H1 (cell line): ENCODE data around the gene MAP1B.

ENCODE experiments used
- CREB1 ChIP-seq: IDR thresholded peaks from 2 replicates; pipeline ENCODE4 v1.6.1; 2012; ENCODE audit warnings: inconsistent platforms
- CTCF ChIP-seq, 3 experiments: IDR thresholded peaks; 1 replicate in 2 of 3; 2 replicates in 1 of 3; pipeline versions ENCODE4 v1.5.1 to v1.6.1; 2011; ENCODE audit warnings: low read length in 3 of 3, mild to moderate bottlenecking in 3 of 3, inconsistent platforms in 2 of 3, low read depth in 1 of 3, moderate library complexity in 1 of 3; ENCODE audit not compliant: insufficient read depth in 1 of 3; ENCODE audit errors: control extremely low read depth in 1 of 3
- EP300 ChIP-seq, 2 experiments: IDR thresholded peaks; 1 replicate in 1 of 2; 2 replicates in 1 of 2; pipeline ENCODE4 v1.6.1; 2011 to 2012; ENCODE audit warnings: low read depth in 2 of 2, low read length in 2 of 2, mild to moderate bottlenecking in 2 of 2, borderline replicate concordance in 1 of 2, inconsistent platforms in 1 of 2, moderate library complexity in 1 of 2
- EZH2 ChIP-seq: fragments of 200-600 bp; sonication (generic); IDR thresholded peaks from 2 replicates; pipeline ENCODE4 v1.7.1; 2012; ENCODE audit warnings: low read depth, mild to moderate bottlenecking, moderate library complexity, low read length, inconsistent platforms; ENCODE audit not compliant: severe bottlenecking
- JUND ChIP-seq: IDR thresholded peaks from 2 replicates; pipeline ENCODE4 v1.6.1; 2011; ENCODE audit warnings: mild to moderate bottlenecking, improper control_type of control experiment, low read length
- KDM1A ChIP-seq: fragments of 200-600, 300-600 bp; sonication (generic); IDR thresholded peaks from 2 replicates; pipeline ENCODE4 v1.7.1; 2016; ENCODE audit warnings: mild to moderate bottlenecking, low read length, borderline replicate concordance
- KDM4A ChIP-seq: IDR thresholded peaks from one replicate; pipeline ENCODE4 v1.7.1; 2012; ENCODE audit warnings: low read depth, mild to moderate bottlenecking, moderate library complexity, low read length, inconsistent platforms; ENCODE audit not compliant: severe bottlenecking
- MAFK ChIP-seq: IDR thresholded peaks from 2 replicates; pipeline ENCODE4 v1.6.1; 2012; ENCODE audit warnings: low read depth, mild to moderate bottlenecking, improper control_type of control experiment, low read length
- POLR2A ChIP-seq, 2 experiments: IDR thresholded peaks; 1 replicate in 1 of 2; 2 replicates in 1 of 2; pipeline ENCODE4 v1.6.1; 2011; ENCODE audit warnings: low read depth in 2 of 2, low read length in 2 of 2, mild to moderate bottlenecking in 2 of 2; ENCODE audit errors: control extremely low read depth in 1 of 2
- POLR2AphosphoS5 ChIP-seq: IDR thresholded peaks from 2 replicates; pipeline ENCODE4 v1.6.1; 2011; ENCODE audit warnings: low read depth, low read length
- SIN3A ChIP-seq, 2 experiments: IDR thresholded peaks in 1 of 2; conservative IDR thresholded peaks in 1 of 2; 2 replicates each; pipeline ENCODE4 v1.6.1; 2011 to 2012; ENCODE audit warnings: low read length in 2 of 2, improper control_type of control experiment in 1 of 2, low read depth in 1 of 2, mild to moderate bottlenecking in 1 of 2
- TEAD4 ChIP-seq: IDR thresholded peaks from 2 replicates; pipeline ENCODE4 v1.6.1; 2012; ENCODE audit warnings: low read depth, low read length, inconsistent platforms, mixed read lengths
- TF ChIP-seq, protein P1 (sequence below): IDR thresholded peaks from 2 replicates; pipeline ENCODE4 v1.6.1; 2011; ENCODE audit warnings: low read length, improper control_type of control experiment
- TF ChIP-seq, protein P2 (sequence below): IDR thresholded peaks from 2 replicates; pipeline ENCODE4 v1.6.1; 2012; ENCODE audit warnings: inconsistent platforms

GRCh38 chr5:72235725-72236124 is 128.4 kb downstream of the MAP1B start:
- TF ChIP-seq JUND (no peak), EZH2 (no peak), CREB1 (no peak), POLR2AphosphoS5 (no peak), POLR2A (IDR thresholded peaks at IDR 0.05; ENCODE audit: control extremely low read depth in 1 of 2, low read depth in 2 of 2, low read length in 2 of 2) (no peak), CTCF (IDR thresholded peaks at IDR 0.05; ENCODE audit: control extremely low read depth in 1 of 3, insufficient read depth in 1 of 3, low read depth in 1 of 3, low read length in 3 of 3) (no peak), SIN3A (conservative IDR thresholded peaks at IDR 0.05 in 1 of 2, IDR thresholded peaks at IDR 0.05 in 1 of 2; ENCODE audit: low read depth in 1 of 2, low read length in 2 of 2) (no peak), EP300 (IDR thresholded peaks at IDR 0.05; ENCODE audit: borderline replicate concordance in 1 of 2, low read depth in 2 of 2, low read length in 2 of 2) (no peak), KDM1A (no peak), MAFK (no peak), TEAD4 (no peak), KDM4A (no peak)
- TF ChIP-seq, protein P1, sequence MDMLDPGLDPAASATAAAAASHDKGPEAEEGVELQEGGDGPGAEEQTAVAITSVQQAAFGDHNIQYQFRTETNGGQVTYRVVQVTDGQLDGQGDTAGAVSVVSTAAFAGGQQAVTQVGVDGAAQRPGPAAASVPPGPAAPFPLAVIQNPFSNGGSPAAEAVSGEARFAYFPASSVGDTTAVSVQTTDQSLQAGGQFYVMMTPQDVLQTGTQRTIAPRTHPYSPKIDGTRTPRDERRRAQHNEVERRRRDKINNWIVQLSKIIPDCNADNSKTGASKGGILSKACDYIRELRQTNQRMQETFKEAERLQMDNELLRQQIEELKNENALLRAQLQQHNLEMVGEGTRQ = no peak
- TF ChIP-seq, protein P2, sequence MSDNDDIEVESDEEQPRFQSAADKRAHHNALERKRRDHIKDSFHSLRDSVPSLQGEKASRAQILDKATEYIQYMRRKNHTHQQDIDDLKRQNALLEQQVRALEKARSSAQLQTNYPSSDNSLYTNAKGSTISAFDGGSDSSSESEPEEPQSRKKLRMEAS = no peak
